Neural cell (in vitro differentiated cells): ENCODE data around the gene BTBD9. TPM values are rescaled to one million over a fixed set of nuclear protein-coding genes. Genes with fewer than 3 reads are reported as not detected.

Source experiments
- H2AFZ ChIP-seq: fragments of 200-600, 300-800 bp; sonication (generic), shearing (Covaris generic); 2 replicates; pipeline ENCODE4 v1.6.0; 2014; ENCODE audit warnings: low read depth, mild to moderate bottlenecking, antibody characterized with exemption, low read length, moderate library complexity
- H3F3A ChIP-seq: fragments of 200-600 bp; shearing (Covaris generic); 2 replicates; pipeline ENCODE4 v1.6.1; 2016; ENCODE audit warnings: mild to moderate bottlenecking, moderate library complexity, mixed read lengths, antibody characterized with exemption, low read length; ENCODE audit not compliant: insufficient read depth, poor library complexity, severe bottlenecking
- H3K27ac ChIP-seq: fragments of 200-600, 300-800 bp; sonication (generic), shearing (Covaris generic); 2 replicates; pipeline ENCODE4 v1.5.1; 2014; ENCODE audit warnings: mild to moderate bottlenecking, low read length, moderate library complexity
- H3K27me3 ChIP-seq: fragments of 300-800, 200-600 bp; sonication (generic), shearing (Covaris generic); 2 replicates; pipeline ENCODE4 v1.6.0; 2014; ENCODE audit warnings: mild to moderate bottlenecking, low read depth, low read length, moderate library complexity; ENCODE audit not compliant: insufficient read depth
- H3K36me3 ChIP-seq: fragments of 300-800, 200-600 bp; sonication (generic), shearing (Covaris generic); 2 replicates; pipeline ENCODE4 v1.5.1; 2014; ENCODE audit warnings: mild to moderate bottlenecking, antibody characterized with exemption, low read length, moderate library complexity; ENCODE audit not compliant: insufficient read depth
- H3K4me2 ChIP-seq: fragments of 300-800, 200-600 bp; sonication (generic), shearing (Covaris generic); 2 replicates; pipeline ENCODE4 v1.6.0; 2014; ENCODE audit warnings: mild to moderate bottlenecking, low read length
- H3K4me3 ChIP-seq: fragments of 300-800, 200-600 bp; sonication (generic), shearing (Covaris generic); 2 replicates; pipeline ENCODE4 v1.5.1; 2014; ENCODE audit warnings: mild to moderate bottlenecking, low read length, moderate library complexity
- H3K79me2 ChIP-seq: fragments of 200-600 bp; shearing (Covaris generic); replicated peaks from 2 replicates; pipeline ENCODE4 v1.6.0; 2014; ENCODE audit warnings: mild to moderate bottlenecking, low read length, moderate library complexity; ENCODE audit not compliant: insufficient read depth
- H3K9ac ChIP-seq: fragments of 300-800, 200-600 bp; sonication (generic), shearing (Covaris generic); 2 replicates; pipeline ENCODE4 v1.6.1; 2016; ENCODE audit warnings: mild to moderate bottlenecking, low read length, mixed read lengths
- H3K9me2 ChIP-seq: fragments of 200-600 bp; shearing (Covaris generic); 2 replicates; pipeline ENCODE4 v1.6.1; 2016; ENCODE audit warnings: mild to moderate bottlenecking, low read length, mixed read lengths; ENCODE audit not compliant: insufficient read depth
- H3K9me3 ChIP-seq: fragments of 200-600, 300-800 bp; sonication (generic), shearing (Covaris generic); 2 replicates; pipeline ENCODE4 v1.6.1; 2016; ENCODE audit warnings: mild to moderate bottlenecking, mixed run types, low read length, moderate library complexity, mixed read lengths
- H4K20me1 ChIP-seq: fragments of 200-600 bp; shearing (Covaris generic); 2 replicates; pipeline ENCODE4 v1.6.1; 2016; ENCODE audit warnings: mild to moderate bottlenecking, mixed run types; ENCODE audit not compliant: insufficient read depth
- EP300 ChIP-seq: fragments of 450-650 bp; conservative IDR thresholded peaks from 2 replicates; pipeline ENCODE4 v1.6.1; 2014; ENCODE audit warnings: antibody characterized with exemption, mild to moderate bottlenecking, moderate library complexity; ENCODE audit not compliant: poor library complexity, severe bottlenecking
- EZH2 ChIP-seq: fragments of 200-600, 300-800 bp; shearing (Covaris generic), sonication (generic); IDR thresholded peaks from 2 replicates; pipeline ENCODE4 v1.6.1; 2014; ENCODE audit warnings: antibody characterized with exemption, low read length, borderline replicate concordance, mild to moderate bottlenecking; ENCODE audit not compliant: insufficient read depth, poor library complexity, severe bottlenecking
- MXI1 ChIP-seq: fragments of 450-650 bp; conservative IDR thresholded peaks from 2 replicates; pipeline ENCODE4 v1.6.1; 2014; ENCODE audit warnings: antibody characterized with exemption, mild to moderate bottlenecking; ENCODE audit not compliant: poor library complexity, severe bottlenecking
- POLR2AphosphoS5 ChIP-seq: IDR thresholded peaks from 2 replicates; pipeline ENCODE4 v1.6.1; 2012
- RAD21 ChIP-seq: fragments of 450-650 bp; conservative IDR thresholded peaks from 2 replicates; pipeline ENCODE4 v1.6.1; 2014; ENCODE audit warnings: antibody characterized with exemption, mild to moderate bottlenecking, moderate library complexity
- SMC3 ChIP-seq: fragments of 450-650 bp; conservative IDR thresholded peaks from 2 replicates; pipeline ENCODE4 v1.6.1; 2014; ENCODE audit warnings: antibody characterized with exemption, mild to moderate bottlenecking, moderate library complexity; ENCODE audit not compliant: poor library complexity
- TAF1 ChIP-seq: IDR thresholded peaks from 2 replicates; pipeline ENCODE4 v1.6.1; 2012; ENCODE audit warnings: low read depth
- polyA plus RNA-seq: library from polyadenylated mRNA; depleted of rRNA; stranded (reverse); fragments of >200 nt; gene quantifications from 2 replicates; pipeline ENCODE4 v1.2.3, GENCODE V29; 2014
- TF ChIP-seq, protein P1 (sequence below): IDR thresholded peaks from 2 replicates; pipeline ENCODE4 v1.6.1; 2012; ENCODE audit warnings: borderline replicate concordance
- TF ChIP-seq, protein P2 (sequence below): fragments of 450-650 bp; IDR thresholded peaks from 2 replicates; pipeline ENCODE4 v1.5.1; 2014; ENCODE audit warnings: antibody characterized with exemption, mild to moderate bottlenecking, moderate library complexity; ENCODE audit not compliant: poor library complexity, severe bottlenecking

The BTBD9 gene
- polyA plus RNA-seq, 1 donor from 2014 or later: 6.2 TPM

DNA sequence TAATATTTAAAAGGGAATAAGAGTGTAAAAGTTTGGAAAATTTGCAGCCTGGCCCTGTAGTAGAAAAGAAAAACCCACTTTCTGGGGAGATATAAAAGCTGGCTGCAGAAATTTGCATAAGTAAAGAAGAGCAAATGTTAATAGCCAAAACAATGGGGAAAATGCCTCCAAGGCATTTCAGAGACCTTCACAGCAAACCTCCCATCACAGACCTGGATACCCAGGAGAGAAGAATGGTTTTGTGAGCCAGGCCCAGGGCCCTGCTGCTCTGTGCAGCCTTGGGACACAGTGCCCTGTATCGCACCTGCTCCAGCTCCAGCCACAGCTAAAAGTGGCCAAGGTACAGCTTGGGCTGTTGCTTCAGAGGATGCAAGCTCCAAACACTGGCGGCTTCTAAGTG, 113.8 kb downstream of the BTBD9 start:
- Histone ChIP-seq H3K27me3 (no peaks in the 10 kb centered on the region), H2AFZ (no peak overlapping the region), H4K20me1 (no peaks in the 10 kb centered on the region), H3K9ac (no peak overlapping the region), H3K9me2 (no peaks in the 10 kb centered on the region), H3K27ac (no peak overlapping the region), H3K9me3 (no peaks in the 10 kb centered on the region), H3K4me3 (no peak overlapping the region), H3K36me3 (no peaks in the 10 kb centered on the region), H3K79me2 (no peaks in the 10 kb centered on the region), H3K4me2 (no peak overlapping the region), H3F3A (no peaks in the 10 kb centered on the region)
- no peak for TF ChIP-seq EZH2
- no peak for TF ChIP-seq POLR2AphosphoS5
- TF ChIP-seq, protein P1, sequence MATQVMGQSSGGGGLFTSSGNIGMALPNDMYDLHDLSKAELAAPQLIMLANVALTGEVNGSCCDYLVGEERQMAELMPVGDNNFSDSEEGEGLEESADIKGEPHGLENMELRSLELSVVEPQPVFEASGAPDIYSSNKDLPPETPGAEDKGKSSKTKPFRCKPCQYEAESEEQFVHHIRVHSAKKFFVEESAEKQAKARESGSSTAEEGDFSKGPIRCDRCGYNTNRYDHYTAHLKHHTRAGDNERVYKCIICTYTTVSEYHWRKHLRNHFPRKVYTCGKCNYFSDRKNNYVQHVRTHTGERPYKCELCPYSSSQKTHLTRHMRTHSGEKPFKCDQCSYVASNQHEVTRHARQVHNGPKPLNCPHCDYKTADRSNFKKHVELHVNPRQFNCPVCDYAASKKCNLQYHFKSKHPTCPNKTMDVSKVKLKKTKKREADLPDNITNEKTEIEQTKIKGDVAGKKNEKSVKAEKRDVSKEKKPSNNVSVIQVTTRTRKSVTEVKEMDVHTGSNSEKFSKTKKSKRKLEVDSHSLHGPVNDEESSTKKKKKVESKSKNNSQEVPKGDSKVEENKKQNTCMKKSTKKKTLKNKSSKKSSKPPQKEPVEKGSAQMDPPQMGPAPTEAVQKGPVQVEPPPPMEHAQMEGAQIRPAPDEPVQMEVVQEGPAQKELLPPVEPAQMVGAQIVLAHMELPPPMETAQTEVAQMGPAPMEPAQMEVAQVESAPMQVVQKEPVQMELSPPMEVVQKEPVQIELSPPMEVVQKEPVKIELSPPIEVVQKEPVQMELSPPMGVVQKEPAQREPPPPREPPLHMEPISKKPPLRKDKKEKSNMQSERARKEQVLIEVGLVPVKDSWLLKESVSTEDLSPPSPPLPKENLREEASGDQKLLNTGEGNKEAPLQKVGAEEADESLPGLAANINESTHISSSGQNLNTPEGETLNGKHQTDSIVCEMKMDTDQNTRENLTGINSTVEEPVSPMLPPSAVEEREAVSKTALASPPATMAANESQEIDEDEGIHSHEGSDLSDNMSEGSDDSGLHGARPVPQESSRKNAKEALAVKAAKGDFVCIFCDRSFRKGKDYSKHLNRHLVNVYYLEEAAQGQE: no peak
- no peak for TF ChIP-seq RAD21
- TF ChIP-seq TAF1: no peak

DNA sequence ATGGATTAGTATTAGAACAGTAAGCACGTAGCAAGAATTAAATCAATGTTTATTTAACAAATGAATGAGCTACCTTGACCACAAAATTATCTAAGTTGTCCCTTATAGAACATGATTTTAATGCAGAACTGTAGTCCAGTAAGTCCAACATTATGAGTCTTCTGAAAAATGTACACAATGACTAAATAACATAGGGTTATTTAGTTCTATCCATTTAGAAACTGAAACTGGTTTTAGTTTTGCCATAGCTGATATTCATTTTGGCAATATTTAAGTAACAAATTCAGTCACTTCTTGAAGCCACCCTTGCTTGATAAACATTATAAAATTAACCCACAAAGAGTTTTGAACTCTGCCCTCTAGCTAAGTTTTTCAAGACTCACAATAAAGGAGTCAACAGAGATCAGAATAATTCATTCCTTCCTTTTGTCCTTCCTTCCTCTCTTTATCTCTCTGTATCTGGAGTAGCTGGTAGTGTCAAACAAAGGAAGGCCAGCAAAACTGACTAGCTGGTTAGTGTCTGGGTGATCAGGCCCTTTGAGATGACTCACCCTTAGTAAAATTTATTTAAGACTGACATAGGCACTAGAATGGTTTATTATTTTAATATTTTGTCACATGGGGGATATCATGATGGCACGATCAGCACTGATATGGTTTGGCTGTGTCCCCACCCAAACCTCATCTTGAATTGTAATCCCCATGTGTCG, 115.1 kb downstream of the BTBD9 start:
- H2AFZ ChIP-seq: no peak overlapping the region
- H3K36me3 ChIP-seq: no peaks in the 10 kb centered on the region
- no peaks in the 10 kb centered on the region for H3K9me3 ChIP-seq
- no peaks in the 10 kb centered on the region for H3K27me3 ChIP-seq
- TF ChIP-seq TAF1: no peak
- H3K9me2 ChIP-seq: no peaks in the 10 kb centered on the region
- no peak overlapping the region for H3K27ac ChIP-seq
- H3K4me3 ChIP-seq: no peak overlapping the region
- H3K79me2 ChIP-seq: no peaks in the 10 kb centered on the region
- no peak overlapping the region for H3K4me2 ChIP-seq
- no peaks in the 10 kb centered on the region for H4K20me1 ChIP-seq
- H3F3A ChIP-seq: no peaks in the 10 kb centered on the region
- no peak overlapping the region for H3K9ac ChIP-seq

DNA sequence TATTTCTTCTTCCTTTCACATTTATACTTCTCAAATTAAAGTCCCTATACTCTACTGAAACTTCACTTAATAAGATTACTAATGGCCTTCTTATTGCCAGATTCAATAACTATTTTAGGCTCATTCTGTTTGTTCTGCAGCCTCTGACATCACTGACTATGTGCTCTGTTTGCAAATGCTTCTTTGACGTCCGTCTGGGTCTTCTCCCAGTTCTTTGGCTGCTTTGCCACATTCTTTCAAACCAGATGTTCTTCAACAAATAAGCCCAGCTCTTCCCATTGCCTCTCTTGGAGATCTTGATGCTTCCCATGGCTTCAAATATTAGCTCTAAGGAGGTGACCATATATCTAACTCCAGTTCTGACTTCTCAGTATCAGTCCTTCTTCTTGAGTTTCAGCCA, 117.4 kb downstream of the BTBD9 start:
- no peaks in the 10 kb centered on the region for H3K9me3 ChIP-seq
- H3K79me2 ChIP-seq: no peaks in the 10 kb centered on the region
- no peak overlapping the region for H3K4me2 ChIP-seq
- H3K27me3 ChIP-seq: no peaks in the 10 kb centered on the region
- no peak overlapping the region for H3K4me3 ChIP-seq
- no peaks in the 10 kb centered on the region for H3K36me3 ChIP-seq
- H3K9ac ChIP-seq: no peak overlapping the region
- TF ChIP-seq, protein P2, sequence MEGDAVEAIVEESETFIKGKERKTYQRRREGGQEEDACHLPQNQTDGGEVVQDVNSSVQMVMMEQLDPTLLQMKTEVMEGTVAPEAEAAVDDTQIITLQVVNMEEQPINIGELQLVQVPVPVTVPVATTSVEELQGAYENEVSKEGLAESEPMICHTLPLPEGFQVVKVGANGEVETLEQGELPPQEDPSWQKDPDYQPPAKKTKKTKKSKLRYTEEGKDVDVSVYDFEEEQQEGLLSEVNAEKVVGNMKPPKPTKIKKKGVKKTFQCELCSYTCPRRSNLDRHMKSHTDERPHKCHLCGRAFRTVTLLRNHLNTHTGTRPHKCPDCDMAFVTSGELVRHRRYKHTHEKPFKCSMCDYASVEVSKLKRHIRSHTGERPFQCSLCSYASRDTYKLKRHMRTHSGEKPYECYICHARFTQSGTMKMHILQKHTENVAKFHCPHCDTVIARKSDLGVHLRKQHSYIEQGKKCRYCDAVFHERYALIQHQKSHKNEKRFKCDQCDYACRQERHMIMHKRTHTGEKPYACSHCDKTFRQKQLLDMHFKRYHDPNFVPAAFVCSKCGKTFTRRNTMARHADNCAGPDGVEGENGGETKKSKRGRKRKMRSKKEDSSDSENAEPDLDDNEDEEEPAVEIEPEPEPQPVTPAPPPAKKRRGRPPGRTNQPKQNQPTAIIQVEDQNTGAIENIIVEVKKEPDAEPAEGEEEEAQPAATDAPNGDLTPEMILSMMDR: no peak
- TF ChIP-seq, protein P1: no peak
- TF ChIP-seq EP300 (no peak), POLR2AphosphoS5 (no peak), EZH2 (no peak), RAD21 (no peak), SMC3 (no peak), MXI1 (no peak), TAF1 (no peak)
- no peaks in the 10 kb centered on the region for H3K9me2 ChIP-seq
- no peaks in the 10 kb centered on the region for H4K20me1 ChIP-seq
- H2AFZ ChIP-seq: no peak overlapping the region
- H3K27ac ChIP-seq: no peak overlapping the region
- H3F3A ChIP-seq: no peaks in the 10 kb centered on the region
